H9 (cell line): Measurements from ENCODE around the gene MYOM3. TPM values are rescaled to one million over a fixed set of nuclear protein-coding genes. Genes with fewer than 3 reads are reported as not detected.

Experiments
- DNase-seq: peaks from one replicate; pipeline ENCODE4 v3.0.0-alpha.2; 2017
- H2AFZ ChIP-seq: one replicate; pipeline ENCODE4 v1.6.1; 2013; ENCODE audit warnings: mild to moderate bottlenecking, low read length, control low read depth, moderate library complexity
- H2AK5ac ChIP-seq: 2 replicates; pipeline ENCODE4 v1.6.1; 2013; ENCODE audit warnings: low read length, control low read depth, mixed read lengths; ENCODE audit not compliant: insufficient read length
- H2BK120ac ChIP-seq: one replicate; pipeline ENCODE4 v1.6.1; 2013; ENCODE audit warnings: low read depth, mild to moderate bottlenecking, low read length, control low read depth, inconsistent platforms; ENCODE audit not compliant: poor library complexity, severe bottlenecking
- H2BK12ac ChIP-seq: 2 replicates; pipeline ENCODE4 v1.6.1; 2013; ENCODE audit warnings: low read length, control low read depth, mixed read lengths, low read depth; ENCODE audit not compliant: insufficient read length
- H2BK15ac ChIP-seq: 2 replicates; pipeline ENCODE4 v1.6.1; 2013; ENCODE audit warnings: low read depth, low read length, control low read depth
- H2BK20ac ChIP-seq: one replicate; pipeline ENCODE4 v1.6.1; 2013; ENCODE audit warnings: low read depth, mild to moderate bottlenecking, low read length, control low read depth, inconsistent platforms; ENCODE audit not compliant: poor library complexity, severe bottlenecking
- H2BK5ac ChIP-seq: 2 replicates; pipeline ENCODE4 v1.6.1; 2013; ENCODE audit warnings: low read length, control low read depth, mixed read lengths; ENCODE audit not compliant: insufficient read length
- H3K14ac ChIP-seq: 2 replicates; pipeline ENCODE4 v1.6.1; 2013; ENCODE audit warnings: low read length, control low read depth; ENCODE audit not compliant: insufficient read depth
- H3K18ac ChIP-seq: 2 replicates; pipeline ENCODE4 v1.6.1; 2013; ENCODE audit warnings: low read depth, mild to moderate bottlenecking, mixed read lengths, low read length, control low read depth; ENCODE audit not compliant: insufficient read length
- H3K23ac ChIP-seq: 2 replicates; pipeline ENCODE4 v1.6.1; 2013; ENCODE audit warnings: low read length, control low read depth, mixed read lengths, low read depth; ENCODE audit not compliant: insufficient read length
- H3K23me2 ChIP-seq: 2 replicates; pipeline ENCODE4 v1.6.1; 2013; ENCODE audit warnings: low read depth, mild to moderate bottlenecking, mixed read lengths, low read length, control low read depth; ENCODE audit not compliant: insufficient read length, poor library complexity, severe bottlenecking
- H3K27ac ChIP-seq: 2 replicates; pipeline ENCODE4 v1.5.1; 2013; ENCODE audit warnings: low read length, control low read depth, mixed read lengths, low read depth; ENCODE audit not compliant: insufficient read length
- H3K27me3 ChIP-seq: 2 replicates; pipeline ENCODE4 v1.6.1; 2013; ENCODE audit warnings: low read length, control low read depth, inconsistent platforms; ENCODE audit not compliant: insufficient read depth
- H3K4ac ChIP-seq: 2 replicates; pipeline ENCODE4 v1.6.1; 2013; ENCODE audit warnings: low read depth, mild to moderate bottlenecking, control low read depth, inconsistent platforms, low read length, moderate library complexity
- H3K4me1 ChIP-seq: 2 replicates; pipeline ENCODE4 v1.6.1; 2013; ENCODE audit warnings: low read length, control low read depth, inconsistent platforms; ENCODE audit not compliant: insufficient read depth
- H3K4me2 ChIP-seq: 2 replicates; pipeline ENCODE4 v1.6.1; 2013; ENCODE audit warnings: low read length, control low read depth, mixed read lengths; ENCODE audit not compliant: insufficient read length, insufficient read depth
- H3K56ac ChIP-seq: 2 replicates; pipeline ENCODE4 v1.6.1; 2013; ENCODE audit warnings: low read depth, mild to moderate bottlenecking, mixed read lengths, low read length, control low read depth; ENCODE audit not compliant: insufficient read length
- H3K79me1 ChIP-seq: 2 replicates; pipeline ENCODE4 v1.6.1; 2013; ENCODE audit warnings: low read depth, mild to moderate bottlenecking, moderate library complexity, low read length, control low read depth, inconsistent platforms; ENCODE audit not compliant: insufficient read depth, poor library complexity, severe bottlenecking
- H3K79me2 ChIP-seq: 2 replicates; pipeline ENCODE4 v1.6.1; 2013; ENCODE audit warnings: low read length, control low read depth, inconsistent platforms; ENCODE audit not compliant: insufficient read depth
- H3K9ac ChIP-seq: 2 replicates; pipeline ENCODE4 v1.6.1; 2013; ENCODE audit warnings: low read length, control low read depth, mixed read lengths; ENCODE audit not compliant: insufficient read length; ENCODE audit errors: extremely low read depth
- H3K9me3 ChIP-seq: one replicate; pipeline ENCODE4 v1.6.1; 2013; ENCODE audit warnings: low read depth, low read length, inconsistent platforms; ENCODE audit not compliant: control insufficient read depth
- H3T11ph ChIP-seq: one replicate; pipeline ENCODE4 v1.6.1; 2013; ENCODE audit warnings: mild to moderate bottlenecking, low read length, control low read depth, inconsistent platforms
- H4K20me1 ChIP-seq: one replicate; pipeline ENCODE4 v1.6.1; 2013; ENCODE audit not compliant: control insufficient read depth, insufficient read length, insufficient read depth
- H4K5ac ChIP-seq: 2 replicates; pipeline ENCODE4 v1.6.1; 2013; ENCODE audit warnings: low read depth, mild to moderate bottlenecking, mixed read lengths, low read length, control low read depth; ENCODE audit not compliant: insufficient read length
- H4K8ac ChIP-seq: replicated peaks from 2 replicates; pipeline ENCODE4 v1.6.1; 2013; ENCODE audit warnings: low read length, control low read depth, mixed read lengths, low read depth; ENCODE audit not compliant: insufficient read length
- H4K91ac ChIP-seq: 2 replicates; pipeline ENCODE4 v1.6.1; 2013; ENCODE audit warnings: low read depth, mild to moderate bottlenecking, moderate library complexity, mixed read lengths, low read length, control low read depth; ENCODE audit not compliant: insufficient read length
- H3K27ac Mint-ChIP-seq, 3 experiments: 2 replicates in 2 of 3; 3 replicates in 1 of 3; pipeline ENCODE4 v1.8.0; 2020 to 2021; ENCODE audit warnings: mixed read lengths in 3 of 3, mild to moderate bottlenecking in 1 of 3, moderate library complexity in 1 of 3
- H3K27me3 Mint-ChIP-seq: 2 replicates; pipeline ENCODE4 v1.8.0; 2021; ENCODE audit warnings: low read depth, mild to moderate bottlenecking, moderate library complexity, mixed read lengths
- H3K36me3 Mint-ChIP-seq, 3 experiments: 2 replicates in 2 of 3; 3 replicates in 1 of 3; pipeline ENCODE4 v1.8.0; 2020 to 2021; ENCODE audit warnings: low read depth in 3 of 3, mixed read lengths in 3 of 3; ENCODE audit not compliant: insufficient read depth in 1 of 3
- H3K4me1 Mint-ChIP-seq, 2 experiments: 2 replicates each; pipeline ENCODE4 v1.8.0; 2020; ENCODE audit warnings: mixed read lengths in 2 of 2
- H3K4me3 Mint-ChIP-seq, 2 experiments: 2 replicates in 1 of 2; 3 replicates in 1 of 2; pipeline ENCODE4 v1.8.0; 2020 to 2021; ENCODE audit warnings: mild to moderate bottlenecking in 2 of 2, mixed read lengths in 2 of 2, moderate library complexity in 1 of 2
- H3K9me3 Mint-ChIP-seq, 2 experiments: 2 replicates in 1 of 2; 3 replicates in 1 of 2; pipeline ENCODE4 v1.8.0; 2020; ENCODE audit warnings: mild to moderate bottlenecking in 2 of 2, mixed read lengths in 2 of 2, moderate library complexity in 1 of 2
- WGBS: extraction: QIAGEN DNeasy Blood & Tissue Kit; methylation state at CpG from one replicate; pipeline ENCODE4 v1.1.7; 2013; ENCODE audit warnings: missing lambda C conversion rate, low lambda C conversion rate, mixed read lengths; ENCODE audit not compliant: insufficient read length; ENCODE audit errors: extremely low coverage; 5-methylcytosine and 5-hydroxymethylcytosine counted together
- total RNA-seq: library from RNA; stranded (reverse); gene quantifications from 2 replicates; pipeline ENCODE4 v1.2.1, GENCODE V29; 2021
- TF ChIP-seq, protein P1 (sequence below): fragments of 200-600 bp; sonication (generic); conservative IDR thresholded peaks from 3 replicates; pipeline ENCODE4 v1.8.0; 2021; ENCODE audit warnings: antibody characterized with exemption, mild to moderate bottlenecking

Gene MYOM3
- total RNA-seq, 1 experiment from 2014 or later, result 0.11 TPM

DNA sequence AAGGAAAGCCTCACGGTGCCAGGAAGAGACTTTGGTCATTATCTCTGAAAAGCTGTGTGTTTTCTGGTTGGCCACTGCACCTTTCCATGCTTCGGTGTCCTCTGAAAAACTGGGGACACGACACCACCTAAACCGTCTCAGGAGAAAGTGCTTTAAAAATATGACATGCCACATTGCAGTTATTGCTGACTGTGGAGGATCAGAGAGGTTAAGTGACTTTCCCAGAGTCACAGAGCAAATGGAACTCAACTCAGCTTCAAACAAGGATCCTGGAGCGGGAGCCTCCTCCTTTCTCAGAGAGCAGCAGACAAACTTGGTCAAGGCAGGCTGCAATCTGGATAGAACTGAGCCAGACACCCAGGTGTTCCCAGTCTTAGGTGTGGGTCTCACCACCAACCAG, 13.8 kb downstream of the MYOM3 start:
- Histone ChIP-seq H3K79me2 (no peaks in the 10 kb centered on the region), H3T11ph (no peak overlapping the region), H3K9me3 (no peaks in the 10 kb centered on the region), H3K4me2 (no peak overlapping the region), H2BK15ac (no peak overlapping the region), H2BK5ac (no peak overlapping the region), H2AK5ac (no peak overlapping the region), H3K4ac (no peak overlapping the region), H4K5ac (no peak overlapping the region), H3K27ac (no peak overlapping the region), H2BK20ac (no peak overlapping the region), H3K14ac (no peak overlapping the region), H3K23ac (no peak overlapping the region), H4K8ac (no peak overlapping the region), H3K23me2 (no peaks in the 10 kb centered on the region), H4K20me1 (no peaks in the 10 kb centered on the region), H2BK120ac (no peak overlapping the region), H3K9ac (no peak overlapping the region), H3K56ac (no peak overlapping the region), H3K27me3 (no peaks in the 10 kb centered on the region), H3K79me1 (no peaks in the 10 kb centered on the region), H2BK12ac (no peak overlapping the region), H4K91ac (no peak overlapping the region), H3K18ac (no peak overlapping the region), H2AFZ (no peak overlapping the region), H3K4me1 (no peaks in the 10 kb centered on the region)
- Mint-ChIP-seq H3K27ac (no peak overlapping the region), H3K9me3 (no peaks in the 10 kb centered on the region), H3K4me1 (peaks cover 14 to 30% of the 10 kb centered on the region in 2 experiments), H3K36me3 (no peaks in the 10 kb centered on the region), H3K27me3 (no peaks in the 10 kb centered on the region; the same call in 1 of the 2 replicates), H3K4me3 (no peak overlapping the region)
- no CpG with 5 or more reads among the region's 5 CpGs for WGBS
- no peak for DNase-seq
- TF ChIP-seq, protein P1, sequence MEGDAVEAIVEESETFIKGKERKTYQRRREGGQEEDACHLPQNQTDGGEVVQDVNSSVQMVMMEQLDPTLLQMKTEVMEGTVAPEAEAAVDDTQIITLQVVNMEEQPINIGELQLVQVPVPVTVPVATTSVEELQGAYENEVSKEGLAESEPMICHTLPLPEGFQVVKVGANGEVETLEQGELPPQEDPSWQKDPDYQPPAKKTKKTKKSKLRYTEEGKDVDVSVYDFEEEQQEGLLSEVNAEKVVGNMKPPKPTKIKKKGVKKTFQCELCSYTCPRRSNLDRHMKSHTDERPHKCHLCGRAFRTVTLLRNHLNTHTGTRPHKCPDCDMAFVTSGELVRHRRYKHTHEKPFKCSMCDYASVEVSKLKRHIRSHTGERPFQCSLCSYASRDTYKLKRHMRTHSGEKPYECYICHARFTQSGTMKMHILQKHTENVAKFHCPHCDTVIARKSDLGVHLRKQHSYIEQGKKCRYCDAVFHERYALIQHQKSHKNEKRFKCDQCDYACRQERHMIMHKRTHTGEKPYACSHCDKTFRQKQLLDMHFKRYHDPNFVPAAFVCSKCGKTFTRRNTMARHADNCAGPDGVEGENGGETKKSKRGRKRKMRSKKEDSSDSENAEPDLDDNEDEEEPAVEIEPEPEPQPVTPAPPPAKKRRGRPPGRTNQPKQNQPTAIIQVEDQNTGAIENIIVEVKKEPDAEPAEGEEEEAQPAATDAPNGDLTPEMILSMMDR, result no peak
